HEK293T (cell line): ENCODE data around the gene NT5C3A.

Experiments used
- FOXA1 ChIP-seq: fragments of 450-650 bp; IDR thresholded peaks from 2 replicates; pipeline ENCODE4 v1.6.1; 2016; ENCODE audit warnings: mild to moderate bottlenecking
- FOXK2 ChIP-seq: fragments of 450-650 bp; IDR thresholded peaks from 2 replicates; pipeline ENCODE4 v1.6.1; 2016; ENCODE audit warnings: mild to moderate bottlenecking
- FOXM1 ChIP-seq: fragments of 450-650 bp; IDR thresholded peaks from 2 replicates; pipeline ENCODE4 v1.6.1; 2017; ENCODE audit warnings: mild to moderate bottlenecking, borderline replicate concordance
- NFRKB ChIP-seq: fragments of 450-650 bp; IDR thresholded peaks from 2 replicates; pipeline ENCODE4 v1.6.1; 2016; ENCODE audit warnings: mild to moderate bottlenecking, moderate library complexity
- SUZ12 ChIP-seq: fragments of 450-650 bp; IDR thresholded peaks from 2 replicates; pipeline ENCODE4 v1.6.1; 2016; ENCODE audit warnings: mild to moderate bottlenecking
- TARDBP ChIP-seq: fragments of 450-650 bp; IDR thresholded peaks from 2 replicates; pipeline ENCODE4 v1.6.1; 2016

GRCh38 chr7:33054261-33054964 lies 8.2 kb downstream of the NT5C3A start:
- TF ChIP-seq SUZ12 (no peak), FOXM1 (no peak), TARDBP (no peak), FOXA1 (no peak), FOXK2 (no peak), NFRKB (no peak)
